Activated CD8-positive, alpha-beta memory T cell treated with anti-CD3 and anti-CD28 coated beads, Interleukin-2, amount 50 U/mL, for 1 hour (primary cell): ENCODE results near the gene ANKRD33B.
"Not testable (repeated sequence)": the region's sequence is repeated elsewhere in the genome, so short reads cannot be mapped to it uniquely, and the experiment has no call there.

Experiments used
- DNase-seq: peaks from one replicate; pipeline ENCODE4 v3.0.0-alpha.2; 2020; ENCODE audit errors: extremely low read depth

The ANKRD33B gene

GRCh38 chr5:10556893-10557746, 6.8 kb upstream of the ANKRD33B start:
- no peak for DNase-seq

GRCh38 chr5:10559151-10559550, 4.7 kb upstream of the ANKRD33B start:
- no peak for DNase-seq

- no peak for DNase-seq
Observed at GRCh38 chr5:10559871-10560270, 4.0 kb upstream of the ANKRD33B start.

- DNase-seq = no peak
Observed at GRCh38 chr5:10562201-10563109, 1.4 kb upstream of the ANKRD33B start.

GRCh38 chr5:10563110-10563944, 543 bp upstream of the ANKRD33B start:
- no peak for DNase-seq

- no peak for DNase-seq
Observed at GRCh38 chr5:10564838-10565784, 1.2 kb downstream of the ANKRD33B start.

- DNase-seq = no peak
Observed at GRCh38 chr5:10565785-10566542, 2.1 kb downstream of the ANKRD33B start.

- DNase-seq = no peak
Observed at GRCh38 chr5:10566543-10567068, 2.7 kb downstream of the ANKRD33B start.

- no peak for DNase-seq
Observed at GRCh38 chr5:10567121-10567591, 3.3 kb downstream of the ANKRD33B start.

GRCh38 chr5:10567781-10568321, 4.0 kb downstream of the ANKRD33B start:
- no peak for DNase-seq

GRCh38 chr5:10570540-10570939, 6.7 kb downstream of the ANKRD33B start:
- not testable (repeated sequence) for DNase-seq

GRCh38 chr5:10572451-10572850, 8.6 kb downstream of the ANKRD33B start:
- DNase-seq = no peak

GRCh38 chr5:10573487-10574145, 9.7 kb downstream of the ANKRD33B start:
- no peak for DNase-seq

- DNase-seq = not testable (repeated sequence)
Observed at GRCh38 chr5:10574879-10575278, 11.0 kb downstream of the ANKRD33B start.

GRCh38 chr5:10576121-10576789, 12.4 kb downstream of the ANKRD33B start:
- DNase-seq = no peak

GRCh38 chr5:10576790-10577189, 12.9 kb downstream of the ANKRD33B start:
- DNase-seq = no peak

GRCh38 chr5:10577371-10578292, 13.8 kb downstream of the ANKRD33B start:
- no peak for DNase-seq
